DND-41 (cell line): Measurements from ENCODE around the gene AHSP.
A peak's percentile ranks its signal among the peaks of the same experiment; 100 is the strongest.

ENCODE experiments used
- ATAC-seq: fragments of 200-7000 bp; cut with Tn5 transposase; 3 replicates; pipeline ENCODE4 v1.9.1; 2021; ENCODE audit warnings: low read depth; ENCODE audit not compliant: insufficient read depth
- DNase-seq: peaks from one replicate; pipeline ENCODE4 v3.0.0-alpha.2; 2020
- H2AFZ ChIP-seq: 2 replicates; pipeline ENCODE4 v1.6.0; 2012; ENCODE audit warnings: low read depth, low read length
- H3K27ac ChIP-seq: 2 replicates; pipeline ENCODE4 v1.5.1; 2012; ENCODE audit warnings: low read length, inconsistent platforms
- H3K27me3 ChIP-seq: fragments of 200-600 bp; sonication (generic); 2 replicates; pipeline ENCODE4 v1.6.0; 2012; ENCODE audit warnings: low read length, mild to moderate bottlenecking, inconsistent platforms; ENCODE audit not compliant: insufficient read depth, poor library complexity
- H3K36me3 ChIP-seq: 2 replicates; pipeline ENCODE4 v1.5.1; 2012; ENCODE audit warnings: low read length, inconsistent platforms; ENCODE audit not compliant: insufficient read depth
- H3K4me1 ChIP-seq: 2 replicates; pipeline ENCODE4 v1.5.1; 2012; ENCODE audit warnings: mild to moderate bottlenecking, low read length; ENCODE audit not compliant: insufficient read depth
- H3K4me2 ChIP-seq: 2 replicates; pipeline ENCODE4 v1.6.0; 2012; ENCODE audit warnings: mild to moderate bottlenecking, moderate library complexity, low read length, inconsistent platforms; ENCODE audit not compliant: insufficient read depth
- H3K4me3 ChIP-seq, 2 experiments: fragments of 200-600 bp in 1 of 2; shearing (Covaris generic) in 1 of 2; 2 replicates each; pipeline ENCODE4 v1.5.1; 2012 to 2016; ENCODE audit warnings: inconsistent platforms in 2 of 2, low read length in 2 of 2, mild to moderate bottlenecking in 2 of 2, low read depth in 1 of 2, moderate library complexity in 1 of 2
- H3K79me2 ChIP-seq: 2 replicates; pipeline ENCODE4 v1.6.0; 2012; ENCODE audit warnings: low read length, inconsistent platforms; ENCODE audit not compliant: insufficient read depth
- H3K9ac ChIP-seq: 2 replicates; pipeline ENCODE4 v1.6.0; 2012; ENCODE audit warnings: low read depth, mild to moderate bottlenecking, inconsistent platforms, low read length, moderate library complexity
- H3K9me3 ChIP-seq: 2 replicates; pipeline ENCODE4 v1.5.1; 2012; ENCODE audit warnings: low read length, moderate library complexity, mild to moderate bottlenecking, inconsistent platforms; ENCODE audit not compliant: insufficient read depth, severe bottlenecking
- H4K20me1 ChIP-seq: 2 replicates; pipeline ENCODE4 v1.6.0; 2012; ENCODE audit warnings: low read length; ENCODE audit not compliant: insufficient read depth
- CTCF ChIP-seq: IDR thresholded peaks from 2 replicates; pipeline ENCODE4 v1.5.1; 2012; ENCODE audit warnings: borderline replicate concordance, low read length, moderate library complexity, mild to moderate bottlenecking; ENCODE audit not compliant: poor library complexity, severe bottlenecking; ENCODE audit errors: extremely low read depth
- EZH2 ChIP-seq: IDR thresholded peaks from 3 replicates; pipeline ENCODE4 v1.6.1; 2012; ENCODE audit warnings: borderline replicate concordance, low read depth, mild to moderate bottlenecking, moderate library complexity, low read length, inconsistent platforms; ENCODE audit not compliant: severe bottlenecking

AHSP gene

GRCh38 chr16:31487720-31488467 is 39.8 kb upstream of the AHSP start:
- H3K4me1 ChIP-seq = no peaks in the 10 kb centered on the region
- peaks cover 32% of the 10 kb centered on the region for H3K36me3 ChIP-seq
- no peak overlapping the region for H2AFZ ChIP-seq
- no peaks in the 10 kb centered on the region for H3K27me3 ChIP-seq
- H3K4me3 ChIP-seq = no peak overlapping the region
- no peaks in the 10 kb centered on the region for H3K9me3 ChIP-seq
- H3K79me2 ChIP-seq = no peaks in the 10 kb centered on the region
- H3K9ac ChIP-seq = no peak overlapping the region
- no peak overlapping the region for H3K4me2 ChIP-seq
- H3K27ac ChIP-seq = no peak overlapping the region
- ATAC-seq (peak; percentile 85), DNase-seq (peak; percentile 58)
- no peak for TF ChIP-seq EZH2
- H4K20me1 ChIP-seq = no peaks in the 10 kb centered on the region; the same call in 1 of the 2 replicates

GRCh38 chr16:31488468-31489297 is 39.0 kb upstream of the AHSP start:
- Histone ChIP-seq H3K4me3 (no peak overlapping the region), H3K9me3 (no peaks in the 10 kb centered on the region), H4K20me1 (no peaks in the 10 kb centered on the region; the same call in 1 of the 2 replicates), H3K4me2 (no peak overlapping the region), H3K9ac (no peak overlapping the region), H3K79me2 (no peaks in the 10 kb centered on the region), H3K27ac (no peak overlapping the region), H3K4me1 (no peaks in the 10 kb centered on the region), H2AFZ (no peak overlapping the region), H3K27me3 (no peaks in the 10 kb centered on the region), H3K36me3 (peaks cover 40% of the 10 kb centered on the region)
- ATAC-seq (no peak), DNase-seq (no peak)
- TF ChIP-seq CTCF (no peak), EZH2 (no peak)

GRCh38 chr16:31489298-31489564 is 38.5 kb upstream of the AHSP start:
- Histone ChIP-seq H3K27ac (no peak overlapping the region), H3K4me1 (no peaks in the 10 kb centered on the region), H4K20me1 (no peaks in the 10 kb centered on the region; the same call in 1 of the 2 replicates), H3K4me2 (no peak overlapping the region), H3K9ac (no peak overlapping the region), H3K36me3 (peaks cover 42% of the 10 kb centered on the region), H2AFZ (no peak overlapping the region), H3K27me3 (no peaks in the 10 kb centered on the region), H3K9me3 (no peaks in the 10 kb centered on the region), H3K4me3 (no peak overlapping the region), H3K79me2 (no peaks in the 10 kb centered on the region)
- no peak for ATAC-seq
- DNase-seq = no peak
- TF ChIP-seq EZH2 (no peak), CTCF (no peak)
